Measurements from ENCODE around the gene SOD1.
"Not testable (repeated sequence)": the region's sequence is repeated elsewhere in the genome, so short reads cannot be mapped to it uniquely, and the experiment has no call there.

Gene SOD1

GRCh38 chr21:31654340-31654739 is 5.2 kb upstream of the SOD1 start:
- no peak for DNase-seq (ENCODE audit: insufficient read length, low spot score)
- FAIRE-seq: no peak

GRCh38 chr21:31654821-31655580 is 4.5 kb upstream of the SOD1 start:
- DNase-seq (ENCODE audit: insufficient read length, low spot score); FAIRE-seq: not testable (repeated sequence)

More at GRCh38 chr21:31654340-31654739, 5.2 kb upstream of the SOD1 start:
- TF ChIP-seq POLR2A (IDR thresholded peaks at IDR 0.05; ENCODE audit: low read depth, low read length) (no peak), POLR2AphosphoS5 (IDR thresholded peaks at IDR 0.05; ENCODE audit: low read depth, low read length) (no peak), POU2F2 (IDR thresholded peaks at IDR 0.05; ENCODE audit: low read depth, low read length) (no peak), SPI1 (IDR thresholded peaks at IDR 0.05; ENCODE audit: low read depth, low read length) (no peak), TAF1 (IDR thresholded peaks at IDR 0.05; ENCODE audit: low read depth, low read length) (no peak), PAX5 (IDR thresholded peaks at IDR 0.05; ENCODE audit: insufficient read depth, low read length, severe bottlenecking) (no peak)

DNA sequence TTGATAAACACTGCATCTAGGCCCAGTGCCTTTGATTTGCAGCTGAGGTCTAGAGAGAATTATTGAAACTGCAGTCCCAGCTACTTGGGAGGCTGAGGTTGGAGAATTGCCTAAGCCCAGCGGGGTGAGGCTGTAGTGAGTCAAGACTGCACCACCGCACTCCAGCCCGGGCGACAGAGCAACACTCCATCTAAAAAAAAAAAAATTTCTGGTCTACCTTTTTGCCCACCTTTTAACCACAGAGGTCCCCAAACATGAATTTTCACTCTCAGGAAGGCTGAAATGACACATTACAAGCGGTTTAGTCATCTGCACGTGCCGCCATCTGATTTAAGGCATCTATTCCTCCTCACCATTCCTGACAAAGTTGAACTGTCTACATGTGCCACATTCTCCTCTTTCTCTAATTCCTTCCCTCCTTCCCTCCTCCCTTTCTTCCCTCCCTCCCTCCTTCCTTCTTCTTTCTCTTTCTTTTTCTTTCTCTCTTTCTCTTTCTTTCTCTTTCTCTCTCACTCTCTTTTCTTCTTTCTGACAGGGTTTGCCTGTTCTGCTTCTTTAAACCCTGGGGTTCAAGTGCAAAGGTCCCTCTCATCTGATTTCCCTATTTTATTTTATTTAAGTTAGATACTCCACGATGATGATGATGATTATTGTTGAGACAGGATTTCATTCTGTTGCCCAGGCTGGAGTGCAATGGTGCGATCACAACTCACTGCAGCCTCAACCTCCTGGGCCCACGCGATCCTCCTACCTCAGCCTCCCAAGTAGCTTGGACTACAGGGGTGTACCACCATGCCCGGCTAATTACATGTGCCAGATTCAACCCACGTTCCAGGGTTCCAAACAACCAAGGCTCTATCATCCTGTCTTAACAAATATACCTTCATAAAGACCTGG is 3.0 kb upstream of the SOD1 start:
- FAIRE-seq (no peak), DNase-seq (ENCODE audit: insufficient read length, low spot score) (no peak)
- TF ChIP-seq PAX5 (IDR thresholded peaks at IDR 0.05; ENCODE audit: insufficient read depth, low read length, severe bottlenecking) (no peak), POLR2AphosphoS5 (IDR thresholded peaks at IDR 0.05; ENCODE audit: low read depth, low read length) (no peak), POLR2A (IDR thresholded peaks at IDR 0.05; ENCODE audit: low read depth, low read length) (no peak), SPI1 (IDR thresholded peaks at IDR 0.05; ENCODE audit: low read depth, low read length) (no peak), TAF1 (IDR thresholded peaks at IDR 0.05; ENCODE audit: low read depth, low read length) (no peak), POU2F2 (IDR thresholded peaks at IDR 0.05; ENCODE audit: low read depth, low read length) (no peak)

GRCh38 chr21:31658053-31658452 is 1.4 kb upstream of the SOD1 start:
- TF ChIP-seq POU2F2 (IDR thresholded peaks at IDR 0.05; ENCODE audit: low read depth, low read length): no peak
- no peak for TF ChIP-seq POLR2A (IDR thresholded peaks at IDR 0.05; ENCODE audit: low read depth, low read length)
- TF ChIP-seq TAF1 (IDR thresholded peaks at IDR 0.05; ENCODE audit: low read depth, low read length): no peak
- no peak for TF ChIP-seq POLR2AphosphoS5 (IDR thresholded peaks at IDR 0.05; ENCODE audit: low read depth, low read length)
- TF ChIP-seq SPI1 (IDR thresholded peaks at IDR 0.05; ENCODE audit: low read depth, low read length): no peak
- no peak for TF ChIP-seq PAX5 (IDR thresholded peaks at IDR 0.05; ENCODE audit: insufficient read depth, low read length, severe bottlenecking)
- DNase-seq (ENCODE audit: insufficient read length, low spot score): no peak
- no peak for FAIRE-seq

GRCh38 chr21:31659286-31659535 is 282 bp upstream of the SOD1 start:
- FAIRE-seq: no peak
- TF ChIP-seq TAF1 (IDR thresholded peaks at IDR 0.05; ENCODE audit: low read depth, low read length): no peak
- TF ChIP-seq POU2F2 (IDR thresholded peaks at IDR 0.05; ENCODE audit: low read depth, low read length): no peak
- no peak for TF ChIP-seq POLR2A (IDR thresholded peaks at IDR 0.05; ENCODE audit: low read depth, low read length)
- no peak for TF ChIP-seq SPI1 (IDR thresholded peaks at IDR 0.05; ENCODE audit: low read depth, low read length)
- TF ChIP-seq POLR2AphosphoS5 (IDR thresholded peaks at IDR 0.05; ENCODE audit: low read depth, low read length): no peak
- no peak for TF ChIP-seq PAX5 (IDR thresholded peaks at IDR 0.05; ENCODE audit: insufficient read depth, low read length, severe bottlenecking)

DNA sequence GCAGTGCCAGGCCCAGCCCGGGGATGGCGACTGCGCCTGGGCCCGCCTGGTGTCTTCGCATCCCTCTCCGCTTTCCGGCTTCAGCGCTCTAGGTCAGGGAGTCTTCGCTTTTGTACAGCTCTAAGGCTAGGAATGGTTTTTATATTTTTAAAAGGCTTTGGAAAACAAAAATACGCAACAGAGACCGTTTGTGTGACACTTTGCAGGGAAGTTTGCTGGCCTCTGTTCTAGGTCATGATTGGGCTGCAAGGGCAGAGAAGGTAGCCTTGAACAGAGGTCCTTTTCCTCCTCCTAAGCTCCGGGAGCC is 719 bp downstream of the SOD1 start:
- TF ChIP-seq SPI1 (IDR thresholded peaks at IDR 0.05; ENCODE audit: low read depth, low read length) (no peak), POU2F2 (IDR thresholded peaks at IDR 0.05; ENCODE audit: low read depth, low read length) (no peak), POLR2A (IDR thresholded peaks at IDR 0.05; ENCODE audit: low read depth, low read length) (no peak), POLR2AphosphoS5 (IDR thresholded peaks at IDR 0.05; ENCODE audit: low read depth, low read length) (no peak)
- DNase-seq (ENCODE audit: insufficient read length, low spot score) (no peak), FAIRE-seq (no peak)

More at GRCh38 chr21:31659286-31659535, 282 bp upstream of the SOD1 start:
- DNase-seq (ENCODE audit: insufficient read length, low spot score): no peak

DNA sequence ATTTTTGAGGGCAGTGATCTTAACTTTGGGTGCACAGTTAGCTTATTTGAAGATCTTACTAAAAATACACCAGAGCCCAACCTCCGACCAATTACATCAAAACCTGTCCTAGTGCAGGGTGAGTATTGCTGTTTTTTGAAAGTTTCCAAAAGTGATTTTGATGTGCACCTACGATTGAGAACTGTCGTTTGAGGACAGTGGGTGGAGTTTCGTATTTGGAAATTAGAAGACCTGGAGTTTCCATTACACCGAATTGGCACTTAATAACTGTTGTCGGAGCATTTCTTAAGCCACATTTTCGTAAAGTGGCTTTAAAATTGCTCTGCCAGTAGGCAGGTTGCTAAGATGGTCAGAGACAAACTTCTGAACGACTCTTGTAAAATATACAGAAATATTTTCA is 1.1 kb downstream of the SOD1 start:
- DNase-seq (ENCODE audit: insufficient read length, low spot score): no peak
- FAIRE-seq: peak; percentile 20
- no peak for TF ChIP-seq POU2F2 (IDR thresholded peaks at IDR 0.05; ENCODE audit: low read depth, low read length)
- TF ChIP-seq POLR2A (IDR thresholded peaks at IDR 0.05; ENCODE audit: low read depth, low read length): no peak
- TF ChIP-seq SPI1 (IDR thresholded peaks at IDR 0.05; ENCODE audit: low read depth, low read length): no peak
- TF ChIP-seq TAF1 (IDR thresholded peaks at IDR 0.05; ENCODE audit: low read depth, low read length): no peak
- no peak for TF ChIP-seq PAX5 (IDR thresholded peaks at IDR 0.05; ENCODE audit: insufficient read depth, low read length, severe bottlenecking)
- TF ChIP-seq POLR2AphosphoS5 (IDR thresholded peaks at IDR 0.05; ENCODE audit: low read depth, low read length): no peak

GRCh38 chr21:31663584-31664249 is 4.2 kb downstream of the SOD1 start:
- TF ChIP-seq TAF1 (IDR thresholded peaks at IDR 0.05; ENCODE audit: low read depth, low read length): no peak
- TF ChIP-seq POLR2A (IDR thresholded peaks at IDR 0.05; ENCODE audit: low read depth, low read length): no peak
- no peak for TF ChIP-seq SPI1 (IDR thresholded peaks at IDR 0.05; ENCODE audit: low read depth, low read length)
- TF ChIP-seq POLR2AphosphoS5 (IDR thresholded peaks at IDR 0.05; ENCODE audit: low read depth, low read length): no peak
- no peak for TF ChIP-seq PAX5 (IDR thresholded peaks at IDR 0.05; ENCODE audit: insufficient read depth, low read length, severe bottlenecking)
- no peak for TF ChIP-seq POU2F2 (IDR thresholded peaks at IDR 0.05; ENCODE audit: low read depth, low read length)
- no peak for DNase-seq (ENCODE audit: insufficient read length, low spot score)
- FAIRE-seq: no peak

DNA sequence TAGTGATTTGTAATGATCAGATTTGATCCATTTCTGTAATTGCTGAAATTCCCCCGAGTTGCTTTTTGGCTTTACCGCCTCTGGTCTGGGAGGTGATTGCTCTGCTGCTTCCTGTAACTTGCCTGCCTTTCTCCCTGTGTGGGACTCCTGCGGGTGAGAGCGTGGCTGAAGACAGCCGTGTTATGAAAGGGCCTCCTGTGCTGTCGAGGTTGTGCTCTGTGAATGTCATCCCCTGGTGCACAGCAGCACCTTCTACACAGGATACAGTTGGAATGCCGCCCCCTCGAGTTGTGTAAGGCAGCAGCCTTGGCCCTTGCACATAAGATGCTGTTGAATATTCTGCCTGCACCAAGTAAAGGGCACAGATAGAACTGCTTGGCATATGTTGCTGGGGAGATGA is 5.9 kb downstream of the SOD1 start:
- FAIRE-seq (no peak), DNase-seq (ENCODE audit: insufficient read length, low spot score) (no peak)
- TF ChIP-seq POU2F2 (IDR thresholded peaks at IDR 0.05; ENCODE audit: low read depth, low read length) (no peak), PAX5 (IDR thresholded peaks at IDR 0.05; ENCODE audit: insufficient read depth, low read length, severe bottlenecking) (no peak), POLR2AphosphoS5 (IDR thresholded peaks at IDR 0.05; ENCODE audit: low read depth, low read length) (no peak), TAF1 (IDR thresholded peaks at IDR 0.05; ENCODE audit: low read depth, low read length) (no peak), SPI1 (IDR thresholded peaks at IDR 0.05; ENCODE audit: low read depth, low read length) (no peak), POLR2A (IDR thresholded peaks at IDR 0.05; ENCODE audit: low read depth, low read length) (no peak)

DNA sequence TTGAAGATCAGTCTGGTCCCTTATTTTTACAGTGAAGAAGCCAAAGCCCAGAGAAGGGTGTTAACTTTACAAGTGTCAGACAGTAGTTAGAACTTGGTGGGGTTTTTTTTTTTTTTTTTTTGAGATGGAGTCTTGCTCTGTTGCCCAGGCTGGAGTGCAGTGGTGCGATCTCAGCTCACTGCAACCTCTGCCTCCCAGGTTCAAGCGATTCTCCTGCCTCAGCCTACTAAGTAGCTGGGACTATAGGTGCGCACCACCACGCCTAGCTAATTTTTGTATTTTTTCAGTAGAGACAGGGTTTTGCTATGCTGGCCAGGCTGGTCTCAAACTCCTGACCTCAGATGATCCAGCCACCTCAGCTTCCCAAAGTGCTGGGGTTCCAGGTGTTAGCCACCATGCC is 6.4 kb downstream of the SOD1 start:
- not testable (repeated sequence) for DNase-seq (ENCODE audit: insufficient read length, low spot score); FAIRE-seq
